Peyer's patch (tissue), 4 donors: Measurements from ENCODE around the gene ANKLE1. TPM values are rescaled to one million over a fixed set of nuclear protein-coding genes. Genes with fewer than 3 reads are reported as not detected.

Experiments used
- DNase-seq, 3 donors: peaks; one replicate each; pipeline ENCODE4 v3.0.0-alpha.2; 2017 to 2019
- H3K27ac ChIP-seq, 4 donors: fragments of 200-600 bp; sonication (generic); one replicate each; pipeline ENCODE4 v1.5.1; 2016 to 2019
- H3K27me3 ChIP-seq, 2 donors: fragments of 200-600 bp; sonication (generic); one replicate each; pipeline ENCODE4 v1.5.1; 2019
- H3K36me3 ChIP-seq, 3 donors: fragments of 200-600 bp; sonication (generic); one replicate each; pipeline ENCODE4 v1.5.1; 2016 to 2019
- H3K4me1 ChIP-seq, 4 donors: fragments of 200-600 bp; sonication (generic); one replicate each; pipeline ENCODE4 v1.5.1; 2016 to 2019
- H3K4me3 ChIP-seq, 4 donors: fragments of 200-600 bp; sonication (generic); 1 replicate in 3 of 4; 2 replicates in 1 of 4; pipeline ENCODE4 v1.5.1; 2016 to 2019; ENCODE audit warnings: mild to moderate bottlenecking in 1 of 4
- H3K9me3 ChIP-seq, 4 donors: fragments of 200-600 bp; sonication (generic); one replicate each; pipeline ENCODE4 v1.5.1; 2016 to 2019; ENCODE audit warnings: mild to moderate bottlenecking in 1 of 4
- POLR2A ChIP-seq, 2 donors: fragments of 450-650 bp; IDR thresholded peaks; one replicate each; pipeline ENCODE4 v1.5.1; 2017; ENCODE audit warnings: antibody characterized with exemption in 2 of 2, mild to moderate bottlenecking in 2 of 2, moderate library complexity in 2 of 2
- total RNA-seq, 4 donors: library from RNA; depleted of rRNA; stranded (reverse); fragments of >200 nt; gene quantifications; one replicate each; pipeline ENCODE4 v1.1.0, GENCODE V29; 2016
- TF ChIP-seq, protein P1 (sequence below), 6 experiments: fragments of 450-650 bp in 4 of 6; fragments of 200-600 bp in 2 of 6; sonication (generic) in 1 of 6; IDR thresholded peaks; one replicate each; pipeline ENCODE4 v1.5.1; 2017 to 2019; ENCODE audit warnings: antibody characterized with exemption in 6 of 6, mild to moderate bottlenecking in 3 of 6, moderate library complexity in 1 of 6

Gene ANKLE1
- total RNA-seq, 4 donors from 2014 or later: 0.18 to 1.3 (median 0.95) TPM; not detected in 1

DNA sequence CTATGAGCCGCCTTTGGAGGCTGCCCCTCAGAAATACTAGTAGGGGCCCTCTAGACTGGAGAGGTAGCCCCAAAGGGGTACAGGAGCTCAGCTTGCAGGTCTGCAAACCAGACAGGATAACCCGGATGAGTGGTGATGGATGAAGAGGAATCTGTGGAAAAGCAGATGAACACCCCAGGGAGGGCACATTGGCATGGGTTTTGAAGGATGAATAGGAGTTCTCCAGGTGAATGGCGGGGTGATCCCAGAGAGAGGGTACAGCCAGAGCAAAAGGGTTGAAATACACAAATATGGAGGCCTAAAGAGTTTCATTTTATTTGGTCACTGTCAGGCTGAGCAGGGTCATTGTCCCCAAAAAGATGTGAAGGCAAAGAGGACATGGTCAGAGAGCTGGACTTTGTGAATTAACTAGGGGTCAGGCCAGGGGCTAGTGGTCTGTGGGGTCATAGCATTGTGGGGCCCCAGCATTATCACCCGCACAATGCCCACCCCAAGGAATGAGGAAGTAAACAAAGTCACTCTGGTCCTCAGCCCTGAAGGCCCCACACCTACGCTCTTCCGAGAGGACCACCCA is 40.8 kb upstream of the ANKLE1 start:
- Histone ChIP-seq H3K4me1 (peaks cover 0 to 65% (median 5%) of the 10 kb centered on the region in 4 donors), H3K4me3 (peak overlapping the region in 1 of 4 donors; percentile 17), H3K27me3 (no peaks in the 10 kb centered on the region), H3K27ac (peak overlapping the region in 2 of 4 donors; percentile 19 to 74), H3K9me3 (no peaks in the 10 kb centered on the region), H3K36me3 (peaks cover 0 to 18% (median 0%) of the 10 kb centered on the region in 3 donors)
- no peak for DNase-seq
- TF ChIP-seq, protein P1, sequence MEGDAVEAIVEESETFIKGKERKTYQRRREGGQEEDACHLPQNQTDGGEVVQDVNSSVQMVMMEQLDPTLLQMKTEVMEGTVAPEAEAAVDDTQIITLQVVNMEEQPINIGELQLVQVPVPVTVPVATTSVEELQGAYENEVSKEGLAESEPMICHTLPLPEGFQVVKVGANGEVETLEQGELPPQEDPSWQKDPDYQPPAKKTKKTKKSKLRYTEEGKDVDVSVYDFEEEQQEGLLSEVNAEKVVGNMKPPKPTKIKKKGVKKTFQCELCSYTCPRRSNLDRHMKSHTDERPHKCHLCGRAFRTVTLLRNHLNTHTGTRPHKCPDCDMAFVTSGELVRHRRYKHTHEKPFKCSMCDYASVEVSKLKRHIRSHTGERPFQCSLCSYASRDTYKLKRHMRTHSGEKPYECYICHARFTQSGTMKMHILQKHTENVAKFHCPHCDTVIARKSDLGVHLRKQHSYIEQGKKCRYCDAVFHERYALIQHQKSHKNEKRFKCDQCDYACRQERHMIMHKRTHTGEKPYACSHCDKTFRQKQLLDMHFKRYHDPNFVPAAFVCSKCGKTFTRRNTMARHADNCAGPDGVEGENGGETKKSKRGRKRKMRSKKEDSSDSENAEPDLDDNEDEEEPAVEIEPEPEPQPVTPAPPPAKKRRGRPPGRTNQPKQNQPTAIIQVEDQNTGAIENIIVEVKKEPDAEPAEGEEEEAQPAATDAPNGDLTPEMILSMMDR (IDR thresholded peaks at IDR 0.05): no peak
- no peak for TF ChIP-seq POLR2A (IDR thresholded peaks at IDR 0.05)

DNA sequence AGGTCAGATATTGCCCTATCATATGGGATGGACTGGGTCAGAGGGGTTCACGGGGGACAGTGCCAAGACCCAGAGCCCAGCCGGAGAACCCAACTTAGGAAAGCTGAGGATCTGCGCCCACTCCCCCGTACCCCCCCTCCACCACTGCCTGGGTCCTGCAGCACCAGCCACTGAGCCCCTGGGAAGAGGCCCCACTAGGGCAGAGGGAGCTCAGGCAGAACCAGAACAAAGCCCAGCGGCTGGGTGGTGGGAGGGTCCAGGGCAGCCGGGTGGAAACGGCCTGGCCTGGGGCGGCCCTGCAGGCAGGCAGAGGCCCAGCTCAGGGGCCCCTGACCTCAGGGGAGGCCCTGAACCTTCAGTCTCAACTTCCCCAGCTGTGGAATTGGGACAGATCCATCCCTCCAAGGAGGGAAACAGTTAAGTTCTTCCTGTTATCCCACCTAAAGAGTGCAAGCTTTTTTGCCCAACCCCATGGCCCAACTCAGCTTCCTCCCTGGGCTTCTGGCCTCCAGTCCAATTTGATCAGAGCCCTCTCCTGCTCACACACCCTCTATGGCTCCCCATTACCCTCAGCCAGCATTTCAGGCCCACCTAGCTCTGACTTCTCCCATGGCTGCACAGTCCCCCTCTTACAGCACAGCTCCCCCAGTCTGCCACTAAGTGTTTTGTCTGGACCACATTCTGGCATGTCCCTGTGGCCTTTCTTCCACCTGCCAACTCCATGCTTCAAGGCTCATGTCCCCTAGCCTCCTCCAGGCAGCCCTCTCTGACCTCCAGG is 39.1 kb upstream of the ANKLE1 start:
- Histone ChIP-seq H3K4me1 (peaks cover 5 to 64% (median 12%) of the 10 kb centered on the region in 4 donors), H3K4me3 (peak overlapping the region in 2 of 4 donors; percentile 73 to 93), H3K36me3 (peaks cover 0 to 17% (median 0%) of the 10 kb centered on the region in 3 donors), H3K27me3 (no peaks in the 10 kb centered on the region), H3K27ac (peak overlapping the region in 3 of 4 donors; percentile 71 to 92 (median 79)), H3K9me3 (no peaks in the 10 kb centered on the region)
- no peak for DNase-seq
- no peak for TF ChIP-seq POLR2A (IDR thresholded peaks at IDR 0.05)
- TF ChIP-seq, protein P1 (IDR thresholded peaks at IDR 0.05): no peak

DNA sequence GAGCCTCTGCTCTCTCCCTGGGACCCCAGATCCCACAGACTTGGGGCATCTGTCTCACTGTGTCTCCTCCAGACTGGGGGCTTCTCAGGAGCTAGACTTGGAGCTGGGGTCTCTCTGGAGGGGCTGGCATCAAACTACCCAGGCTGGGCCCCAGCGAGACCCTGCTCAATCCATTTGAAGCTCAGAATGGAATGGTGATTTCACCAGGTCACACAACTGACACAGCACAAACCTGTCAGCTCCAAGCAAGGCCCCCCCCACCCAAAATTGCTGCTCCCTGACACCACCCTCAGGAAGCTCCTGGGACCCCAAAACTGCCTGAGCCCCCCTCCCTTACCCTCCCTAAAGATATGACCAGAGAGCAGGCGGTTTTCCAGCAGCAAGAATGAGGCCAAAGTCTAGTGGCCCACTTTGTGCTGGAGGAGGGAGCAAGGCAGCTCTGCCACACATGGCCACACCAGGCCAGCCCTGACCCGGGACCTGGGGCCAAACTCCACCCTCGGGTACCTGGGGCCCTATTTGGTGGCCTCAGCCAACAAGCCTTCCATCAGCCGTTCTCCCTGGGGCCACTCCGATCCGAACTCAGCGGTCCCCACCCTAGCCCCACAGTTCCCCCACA is 38.4 kb upstream of the ANKLE1 start:
- H3K27me3 ChIP-seq: no peaks in the 10 kb centered on the region
- peak overlapping the region; percentile 71 to 92 (median 85) for H3K27ac ChIP-seq
- H3K4me3 ChIP-seq: peak overlapping the region; percentile 57 to 93 (median 74)
- no peaks in the 10 kb centered on the region for H3K9me3 ChIP-seq
- H3K36me3 ChIP-seq: peaks cover 0 to 11% (median 0%) of the 10 kb centered on the region in 3 donors
- peak in 2 of 3 donors; percentile 77 to 80 for DNase-seq
- peaks cover 5 to 64% (median 12%) of the 10 kb centered on the region in 4 donors for H3K4me1 ChIP-seq
- TF ChIP-seq, protein P1 (IDR thresholded peaks at IDR 0.05): no peak
- peak in 1 of 2 donors; percentile 33 for TF ChIP-seq POLR2A (IDR thresholded peaks at IDR 0.05)

DNA sequence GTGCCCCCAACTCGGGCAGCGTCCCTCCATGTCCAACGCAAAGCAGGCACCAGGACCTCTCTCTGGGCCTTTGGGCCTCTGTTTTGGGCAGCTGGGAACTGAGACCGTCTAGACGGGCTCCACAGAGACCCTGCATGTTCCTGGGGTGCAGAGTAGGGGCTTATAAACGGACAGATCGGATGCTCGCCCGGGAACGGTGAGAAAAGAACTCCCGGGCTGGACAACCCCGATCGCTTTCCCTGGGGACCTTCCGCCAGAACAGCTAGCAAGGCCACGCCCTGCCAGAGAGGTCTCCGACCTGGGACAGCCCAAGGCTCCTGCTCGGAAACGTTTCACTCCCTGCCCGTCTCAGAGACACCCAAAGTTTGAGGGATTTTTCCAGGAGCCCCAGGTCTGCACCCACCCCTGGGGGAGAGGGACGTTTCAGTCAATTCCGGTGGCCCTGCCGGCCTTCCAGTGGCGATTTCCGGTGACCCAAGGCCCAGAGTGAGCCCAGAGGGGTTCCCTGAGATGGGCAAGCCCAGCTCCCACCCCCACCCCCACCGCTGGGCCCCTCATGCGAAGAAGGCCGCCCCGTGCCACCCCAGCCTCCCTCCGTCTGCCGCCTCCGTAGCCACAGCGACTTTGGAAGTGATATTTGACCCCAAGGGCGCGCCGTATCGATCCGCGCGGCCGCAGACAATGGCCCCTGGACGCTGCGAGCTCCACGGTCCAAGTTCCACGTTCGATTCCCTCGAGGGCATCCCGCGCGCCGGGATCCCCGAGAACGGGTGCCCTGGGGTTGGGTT is 37.7 kb upstream of the ANKLE1 start:
- H3K9me3 ChIP-seq: no peaks in the 10 kb centered on the region
- peaks cover 0 to 4% (median 0%) of the 10 kb centered on the region in 3 donors for H3K36me3 ChIP-seq
- TF ChIP-seq, protein P1 (IDR thresholded peaks at IDR 0.05): no peak
- TF ChIP-seq POLR2A (IDR thresholded peaks at IDR 0.05): no peak
- H3K27me3 ChIP-seq: no peaks in the 10 kb centered on the region
- H3K4me1 ChIP-seq: peaks cover 7 to 68% (median 13%) of the 10 kb centered on the region in 4 donors
- DNase-seq: peak in 2 of 3 donors; percentile 78 to 82
- peak overlapping the region; percentile 71 to 92 (median 85) for H3K27ac ChIP-seq
- H3K4me3 ChIP-seq: peak overlapping the region; percentile 57 to 93 (median 74)
